Cardiac muscle cell (in vitro differentiated cells and primary cell): Measurements from ENCODE around the gene TP53. TPM values are rescaled to one million over a fixed set of nuclear protein-coding genes. Genes with fewer than 3 reads are reported as not detected.

Experiments used
- DNase-seq, 2 donors: peaks; one replicate each; pipeline versions ENCODE4 v3.0.0 to v3.0.0-alpha.2; 2010 to 2017; ENCODE audit warnings: low read depth in 1 of 2, low spot score in 1 of 2
- H3K27ac ChIP-seq: fragments of 200-600 bp; sonication (generic); 2 replicates; pipeline ENCODE4 v1.5.1; 2016
- H3K27me3 ChIP-seq: fragments of 200-600 bp; sonication (generic); 2 replicates; pipeline ENCODE4 v1.6.0; 2016; ENCODE audit warnings: control low read depth
- H3K36me3 ChIP-seq: fragments of 200-600 bp; sonication (generic); 2 replicates; pipeline ENCODE4 v1.5.1; 2016; ENCODE audit warnings: control low read depth
- H3K4me1 ChIP-seq: fragments of 200-600 bp; sonication (generic); 2 replicates; pipeline ENCODE4 v1.8.1; 2017; ENCODE audit warnings: low read depth, mild to moderate bottlenecking, mixed run types
- H3K4me3 ChIP-seq: fragments of 200-600 bp; sonication (generic); 2 replicates; pipeline ENCODE4 v1.5.1; 2016; ENCODE audit warnings: mild to moderate bottlenecking
- H3K9me3 ChIP-seq: fragments of 200-600 bp; sonication (generic); 2 replicates; pipeline ENCODE4 v1.5.1; 2017; ENCODE audit warnings: low read depth, mild to moderate bottlenecking, control low read depth
- polyA plus RNA-seq: library from polyadenylated mRNA; unstranded; fragments of >200 nt; fragmentation: Nextera tagmentation; extraction: Ambion mirVana; gene quantifications from 2 replicates; pipeline ENCODE4 v1.2.1, GENCODE V29; 2016
- total RNA-seq: library from RNA; depleted of rRNA; stranded (reverse); fragments of >200 nt; gene quantifications from 2 replicates; pipeline ENCODE4 v1.2.3, GENCODE V29; 2016
- TF ChIP-seq, protein P1 (sequence below): IDR thresholded peaks from 2 replicates; pipeline ENCODE4 v1.5.1; 2012; ENCODE audit warnings: low read depth, mild to moderate bottlenecking, low read length

Gene TP53
- total and polyA plus RNA-seq, 2 experiments from 2014 or later = 25.4 to 28.9 TPM

DNA sequence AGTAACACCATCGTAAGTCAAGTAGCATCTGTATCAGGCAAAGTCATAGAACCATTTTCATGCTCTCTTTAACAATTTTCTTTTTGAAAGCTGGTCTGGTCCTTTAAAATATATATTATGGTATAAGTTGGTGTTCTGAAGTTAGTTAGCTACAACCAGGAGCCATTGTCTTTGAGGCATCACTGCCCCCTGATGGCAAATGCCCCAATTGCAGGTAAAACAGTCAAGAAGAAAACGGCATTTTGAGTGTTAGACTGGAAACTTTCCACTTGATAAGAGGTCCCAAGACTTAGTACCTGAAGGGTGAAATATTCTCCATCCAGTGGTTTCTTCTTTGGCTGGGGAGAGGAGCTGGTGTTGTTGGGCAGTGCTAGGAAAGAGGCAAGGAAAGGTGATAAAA, 14.1 kb downstream of the TP53 start:
- DNase-seq = peak in 1 of 2 donors; percentile 17

DNA sequence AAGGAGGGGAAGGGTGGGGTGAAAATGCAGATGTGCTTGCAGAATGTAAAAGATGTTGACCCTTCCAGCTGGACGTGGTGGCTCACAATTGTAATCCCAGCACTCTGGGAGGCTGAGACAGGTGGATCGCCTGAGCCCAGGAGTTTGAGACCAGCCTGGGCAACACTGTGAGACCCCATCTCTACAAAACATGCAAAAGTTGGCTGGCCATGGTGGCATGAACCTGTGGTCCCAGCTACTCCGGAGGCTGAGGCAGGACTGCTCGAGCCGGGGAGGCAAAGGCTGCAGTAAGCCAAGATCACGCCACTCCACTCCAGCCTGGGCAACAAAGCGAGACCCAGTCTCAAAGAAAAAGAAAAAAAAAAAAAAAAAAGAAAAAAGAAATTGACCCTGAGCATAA, 18.8 kb downstream of the TP53 start:
- H3K36me3 ChIP-seq = peaks cover 30% of the 10 kb centered on the region
- TF ChIP-seq, protein P1, sequence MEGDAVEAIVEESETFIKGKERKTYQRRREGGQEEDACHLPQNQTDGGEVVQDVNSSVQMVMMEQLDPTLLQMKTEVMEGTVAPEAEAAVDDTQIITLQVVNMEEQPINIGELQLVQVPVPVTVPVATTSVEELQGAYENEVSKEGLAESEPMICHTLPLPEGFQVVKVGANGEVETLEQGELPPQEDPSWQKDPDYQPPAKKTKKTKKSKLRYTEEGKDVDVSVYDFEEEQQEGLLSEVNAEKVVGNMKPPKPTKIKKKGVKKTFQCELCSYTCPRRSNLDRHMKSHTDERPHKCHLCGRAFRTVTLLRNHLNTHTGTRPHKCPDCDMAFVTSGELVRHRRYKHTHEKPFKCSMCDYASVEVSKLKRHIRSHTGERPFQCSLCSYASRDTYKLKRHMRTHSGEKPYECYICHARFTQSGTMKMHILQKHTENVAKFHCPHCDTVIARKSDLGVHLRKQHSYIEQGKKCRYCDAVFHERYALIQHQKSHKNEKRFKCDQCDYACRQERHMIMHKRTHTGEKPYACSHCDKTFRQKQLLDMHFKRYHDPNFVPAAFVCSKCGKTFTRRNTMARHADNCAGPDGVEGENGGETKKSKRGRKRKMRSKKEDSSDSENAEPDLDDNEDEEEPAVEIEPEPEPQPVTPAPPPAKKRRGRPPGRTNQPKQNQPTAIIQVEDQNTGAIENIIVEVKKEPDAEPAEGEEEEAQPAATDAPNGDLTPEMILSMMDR = no peak
- H3K27me3 ChIP-seq = no peaks in the 10 kb centered on the region
- H3K4me3 ChIP-seq = no peak overlapping the region
- no peaks in the 10 kb centered on the region for H3K9me3 ChIP-seq
- H3K27ac ChIP-seq = no peak overlapping the region
- H3K4me1 ChIP-seq = no peaks in the 10 kb centered on the region
- no peak for DNase-seq

More for the DNA sequence above, 14.1 kb downstream of the TP53 start:
- Histone ChIP-seq H3K36me3 (peaks cover 38% of the 10 kb centered on the region), H3K9me3 (no peaks in the 10 kb centered on the region), H3K27ac (no peak overlapping the region), H3K27me3 (no peaks in the 10 kb centered on the region), H3K4me3 (no peak overlapping the region), H3K4me1 (no peaks in the 10 kb centered on the region)
- TF ChIP-seq, protein P1 = peak; percentile 45

DNA sequence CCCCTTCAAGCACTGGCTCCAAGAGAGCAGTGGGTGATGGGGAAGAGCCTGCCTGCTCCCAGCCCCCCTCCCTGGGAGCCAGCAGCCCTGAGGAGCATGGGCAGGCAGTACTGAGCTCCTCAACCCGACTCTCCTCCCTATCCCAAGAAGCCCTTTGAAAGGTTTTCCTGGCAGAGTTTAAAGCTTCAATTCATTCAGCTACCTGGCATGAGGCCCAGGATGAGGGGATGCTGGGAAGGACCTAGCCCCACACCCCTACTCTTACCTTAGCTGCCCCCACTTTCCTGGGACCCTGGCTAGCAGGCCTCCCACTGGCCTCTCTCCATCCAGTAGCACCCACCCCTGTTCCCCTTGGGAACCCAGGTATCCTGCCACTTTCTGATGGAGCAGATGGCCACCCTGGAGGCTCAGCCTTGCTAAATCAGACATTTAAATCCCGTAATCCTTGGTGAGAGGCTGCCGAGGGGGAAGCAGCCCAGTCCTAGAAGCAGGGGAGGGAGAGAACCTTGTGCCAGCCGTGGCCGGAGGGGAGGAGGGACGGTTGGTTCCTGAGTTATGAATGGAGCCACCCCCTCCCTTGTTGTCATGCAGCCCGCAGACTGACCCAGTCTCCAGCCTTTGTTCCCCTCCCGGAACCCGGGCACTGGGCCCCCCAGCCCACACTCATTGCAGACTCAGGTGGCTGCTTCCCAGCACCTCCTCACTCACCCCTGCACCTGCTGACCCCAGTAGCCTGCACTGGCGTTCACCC, 19.5 kb downstream of the TP53 start:
- no peak for DNase-seq
- Histone ChIP-seq H3K27ac (peak overlapping the region; percentile 38), H3K36me3 (peaks cover 26% of the 10 kb centered on the region), H3K27me3 (no peaks in the 10 kb centered on the region), H3K4me3 (no peak overlapping the region), H3K4me1 (no peaks in the 10 kb centered on the region), H3K9me3 (no peaks in the 10 kb centered on the region)
- TF ChIP-seq, protein P1 = no peak

DNA sequence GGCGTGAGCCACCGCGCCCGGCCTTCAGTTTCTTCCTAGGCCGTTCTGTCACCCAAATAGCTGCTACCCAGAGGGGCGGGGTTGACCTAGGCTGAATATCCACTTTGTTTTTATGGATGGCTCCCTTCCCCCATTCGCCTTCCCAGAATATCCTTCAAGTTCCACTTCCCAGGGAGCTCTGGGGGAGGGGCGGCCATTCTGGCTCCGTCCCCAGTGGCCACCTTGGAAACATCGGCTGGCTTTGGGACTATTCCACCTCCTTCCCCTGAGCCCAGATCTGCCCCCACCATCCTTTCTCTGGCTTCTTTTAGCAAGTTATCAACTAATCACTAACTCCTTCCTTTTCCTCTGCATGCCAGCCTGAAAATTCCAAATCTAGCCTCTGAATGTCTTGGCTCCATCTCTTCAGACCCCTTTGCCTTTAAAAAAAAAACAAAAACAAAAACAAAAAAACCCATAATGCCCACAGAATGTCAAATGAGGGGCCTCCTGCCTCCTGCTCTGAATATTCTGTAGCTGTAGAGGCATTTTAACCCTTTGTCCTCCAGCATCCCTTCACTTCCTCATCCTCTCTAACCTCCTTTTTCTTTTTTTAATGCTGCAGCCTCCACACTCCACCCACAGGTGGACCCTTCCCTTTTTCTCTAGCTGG, 30.2 kb downstream of the TP53 start:
- peak overlapping the region; percentile 87 for H3K27ac ChIP-seq
- H3K36me3 ChIP-seq = peaks cover 2% of the 10 kb centered on the region
- H3K9me3 ChIP-seq = no peaks in the 10 kb centered on the region
- TF ChIP-seq, protein P1 = no peak
- no peak overlapping the region for H3K4me3 ChIP-seq
- peaks cover 30% of the 10 kb centered on the region for H3K4me1 ChIP-seq
- H3K27me3 ChIP-seq = no peaks in the 10 kb centered on the region
- DNase-seq = peak; percentile 68 to 94

DNA sequence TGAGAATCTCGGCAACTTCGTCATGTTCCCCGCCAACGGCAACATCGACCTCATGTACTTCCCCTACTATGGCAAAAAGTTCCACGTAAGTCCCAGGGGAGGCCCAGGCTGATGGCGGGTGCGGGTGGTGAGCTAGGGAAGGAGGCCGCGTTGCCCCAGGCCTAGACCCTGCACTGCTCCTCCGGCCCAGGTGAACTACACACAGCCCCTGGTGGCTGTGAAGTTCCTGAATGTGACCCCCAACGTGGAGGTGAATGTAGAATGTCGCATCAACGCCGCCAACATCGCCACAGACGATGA, 31.8 kb downstream of the TP53 start:
- Histone ChIP-seq H3K4me3 (no peak overlapping the region), H3K4me1 (peaks cover 30% of the 10 kb centered on the region), H3K36me3 (peaks cover 2% of the 10 kb centered on the region), H3K9me3 (no peaks in the 10 kb centered on the region), H3K27ac (peak overlapping the region; percentile 87), H3K27me3 (no peaks in the 10 kb centered on the region)
- DNase-seq = no peak
- TF ChIP-seq, protein P1 = no peak
